Caco-2 (cell line): ENCODE results near the gene OSBPL2. TPM values are rescaled to one million over a fixed set of nuclear protein-coding genes. Genes with fewer than 3 reads are reported as not detected.

Source experiments
- BruUV-seq: library from RNA; stranded (reverse); fragments of 400-500 nt; replicated peaks from 2 replicates; lab custom pipeline; 2021; lab: Mats Ljungman, UMichigan
- CTCF ChIA-PET: fragments of 300-600 bp; sonication (Branson Sonifier 250); formaldehyde crosslinking; loops from one replicate; lab custom pipeline; 2022; ENCODE audit warnings: antibody characterized with exemption; lab: Charles Lee
- POLR2A ChIA-PET: fragments of 300-600 bp; sonication (Branson Sonifier 250); formaldehyde crosslinking; loops from one replicate; lab custom pipeline; 2022; ENCODE audit warnings: antibody characterized with exemption; lab: Charles Lee
- DNase-seq, 2 experiments: peaks; one replicate each; pipeline versions ENCODE4 v3.0.0 to v3.0.0-alpha.2; 2020 to 2022
- H3K27me3 ChIP-seq: replicated peaks from 2 replicates; pipeline ENCODE4 v1.6.0; 2011; ENCODE audit warnings: low read length; ENCODE audit not compliant: control insufficient read depth, insufficient read depth
- H3K36me3 ChIP-seq: 2 replicates; pipeline ENCODE4 v1.5.1; 2011; ENCODE audit warnings: low read length; ENCODE audit not compliant: control insufficient read depth, insufficient read depth
- H3K4me1 ChIP-seq: fragments of 250-450 bp; sonication (Bioruptor Pico); 2 replicates; pipeline ENCODE4 v1.5.1; 2020; ENCODE audit warnings: mild to moderate bottlenecking
- H3K4me3 ChIP-seq: 2 replicates; pipeline ENCODE4 v1.5.1; 2011; ENCODE audit warnings: low read depth, mild to moderate bottlenecking, control low read depth, low read length
- H3K9me3 ChIP-seq: fragments of 250-450 bp; sonication (Bioruptor Pico); 2 replicates; pipeline ENCODE4 v1.5.1; 2020; ENCODE audit warnings: mild to moderate bottlenecking, moderate library complexity
- H3K27ac Mint-ChIP-seq: one replicate; pipeline ENCODE4 v1.8.0; 2022; ENCODE audit warnings: mixed read lengths; ENCODE audit not compliant: unreplicated experiment
- H3K27me3 Mint-ChIP-seq: one replicate; pipeline ENCODE4 v1.8.0; 2022; ENCODE audit warnings: mixed read lengths; ENCODE audit not compliant: insufficient read depth, unreplicated experiment
- H3K36me3 Mint-ChIP-seq: one replicate; pipeline ENCODE4 v1.8.0; 2022; ENCODE audit warnings: mild to moderate bottlenecking, mixed read lengths; ENCODE audit not compliant: insufficient read depth, unreplicated experiment
- H3K4me1 Mint-ChIP-seq: one replicate; pipeline ENCODE4 v1.8.0; 2022; ENCODE audit warnings: low read depth, mixed read lengths; ENCODE audit not compliant: unreplicated experiment
- H3K4me3 Mint-ChIP-seq: one replicate; pipeline ENCODE4 v1.8.0; 2022; ENCODE audit warnings: mild to moderate bottlenecking, moderate library complexity, mixed read lengths; ENCODE audit not compliant: unreplicated experiment
- H3K9me3 Mint-ChIP-seq: one replicate; pipeline ENCODE4 v1.8.0; 2022; ENCODE audit warnings: mixed read lengths; ENCODE audit not compliant: unreplicated experiment
- CTCF ChIP-seq, 2 experiments: fragments of 200-600 bp in 1 of 2; IDR thresholded peaks; 1 replicate in 1 of 2; 2 replicates in 1 of 2; pipeline versions ENCODE4 v1.5.1 to v1.8.0; 2011 to 2022; ENCODE audit warnings: antibody characterized with exemption in 1 of 2, control low read depth in 1 of 2, inconsistent platforms in 1 of 2, low read depth in 1 of 2, low read length in 1 of 2, mild to moderate bottlenecking in 1 of 2, moderate library complexity in 1 of 2; ENCODE audit not compliant: insufficient read depth in 1 of 2, severe bottlenecking in 1 of 2, unreplicated experiment in 1 of 2
- intact Hi-C: fragments of 100-400 bp; cut with micrococcal nuclease; formaldehyde crosslinking; loops from one replicate; pipeline ENCODE4 v1.10.0; 2022; ENCODE audit not compliant: unreplicated experiment
- total RNA-seq: library from RNA; stranded (reverse); gene quantifications from 2 replicates; pipeline ENCODE4 v1.2.3, GENCODE V29; 2022

Gene OSBPL2
- total RNA-seq, 1 experiment from 2014 or later, result 132 TPM

- Mint-ChIP-seq H3K4me1 (no peaks in the 10 kb centered on the region), H3K27me3 (no peaks in the 10 kb centered on the region), H3K36me3 (peaks cover 78% of the 10 kb centered on the region), H3K27ac (no peak overlapping the region), H3K9me3 (no peaks in the 10 kb centered on the region), H3K4me3 (no peak overlapping the region)
- TF ChIP-seq CTCF (IDR thresholded peaks at IDR 0.05; ENCODE audit: insufficient read depth in 1 of 2, low read depth in 1 of 2, low read length in 1 of 2, severe bottlenecking in 1 of 2, unreplicated experiment in 1 of 2), result no peak
- intact Hi-C loops, result no loop called here
- Histone ChIP-seq H3K9me3 (no peaks in the 10 kb centered on the region), H3K4me3 (no peak overlapping the region), H3K27me3 (no peaks in the 10 kb centered on the region), H3K36me3 (peaks cover 5% of the 10 kb centered on the region; the same call in 1 of the 2 replicates), H3K4me1 (peaks cover 5% of the 10 kb centered on the region)
- ChIA-PET POLR2A (no interaction called here), CTCF (interaction anchor here (0.6 to 1.1 kb wide), 3 partner anchors 46 to 328 kb away, joined by 3 to 10 read pairs (median 4); no protein-coding TSS in a partner anchor)
- no TSS peak for BruUV-seq
- DNase-seq, result no peak
Observed at GRCh38 chr20:62243906-62244515, 5.7 kb downstream of the OSBPL2 start.

- Mint-ChIP-seq H3K27me3 (no peaks in the 10 kb centered on the region), H3K36me3 (peaks cover 73% of the 10 kb centered on the region), H3K4me3 (no peak overlapping the region), H3K9me3 (no peaks in the 10 kb centered on the region), H3K27ac (no peak overlapping the region), H3K4me1 (no peaks in the 10 kb centered on the region)
- TF ChIP-seq CTCF (IDR thresholded peaks at IDR 0.05; ENCODE audit: insufficient read depth in 1 of 2, low read depth in 1 of 2, low read length in 1 of 2, severe bottlenecking in 1 of 2, unreplicated experiment in 1 of 2), result no peak
- ChIA-PET CTCF (interaction anchor here (0.6 to 1.1 kb wide), 2 partner anchors 138 to 328 kb away, joined by 3 to 4 read pairs; no protein-coding TSS in a partner anchor), POLR2A (no interaction called here)
- Histone ChIP-seq H3K4me3 (no peak overlapping the region), H3K9me3 (no peaks in the 10 kb centered on the region), H3K27me3 (no peaks in the 10 kb centered on the region), H3K36me3 (peaks cover 5% of the 10 kb centered on the region; the same call in 1 of the 2 replicates), H3K4me1 (peaks cover under 1% of the 10 kb centered on the region)
- intact Hi-C loops, result no loop called here
- no TSS peak for BruUV-seq
- no peak for DNase-seq
Observed at GRCh38 chr20:62244644-62245108, 6.4 kb downstream of the OSBPL2 start.

GRCh38 chr20:62245911-62246280, 7.6 kb downstream of the OSBPL2 start:
- Histone ChIP-seq H3K9me3 (no peaks in the 10 kb centered on the region), H3K36me3 (0 out of 2 replicates have a peak, but pooled peaks cover 3% of the 10 kb centered on the region), H3K27me3 (no peaks in the 10 kb centered on the region), H3K4me1 (no peaks in the 10 kb centered on the region), H3K4me3 (no peak overlapping the region)
- peaks cover 68% of the 10 kb centered on the region for H3K36me3 Mint-ChIP-seq
- H3K9me3 Mint-ChIP-seq, result no peaks in the 10 kb centered on the region
- BruUV-seq, result no TSS peak
- H3K4me1 Mint-ChIP-seq, result peaks cover 7% of the 10 kb centered on the region
- no peak for TF ChIP-seq CTCF (IDR thresholded peaks at IDR 0.05; ENCODE audit: insufficient read depth in 1 of 2, low read depth in 1 of 2, low read length in 1 of 2, severe bottlenecking in 1 of 2, unreplicated experiment in 1 of 2)
- intact Hi-C loops, result no loop called here
- H3K27ac Mint-ChIP-seq, result no peak overlapping the region
- H3K27me3 Mint-ChIP-seq, result no peaks in the 10 kb centered on the region
- no peak for DNase-seq
- CTCF ChIA-PET, result interaction anchor here (1.0 kb wide), 1 partner anchor 14 kb away, joined by 3 read pairs; no protein-coding TSS in a partner anchor
- no peak overlapping the region for H3K4me3 Mint-ChIP-seq
- POLR2A ChIA-PET, result no interaction called here
